HG02885 (cell line): ENCODE results near the gene CYP2W1.

Experiments used
- ATAC-seq: cut with Tn5 transposase; IDR thresholded peaks from one replicate; pipeline ENCODE4 v1.9.1; 2021; ENCODE audit warnings: mild to moderate bottlenecking; ENCODE audit not compliant: unreplicated experiment, poor library complexity

Gene CYP2W1

GRCh38 chr7:978416-979091 lies 4.4 kb upstream of the CYP2W1 start:
- no peak for ATAC-seq

GRCh38 chr7:979151-979550 lies 3.8 kb upstream of the CYP2W1 start:
- ATAC-seq, result no peak

GRCh38 chr7:979886-980571 lies 3.0 kb upstream of the CYP2W1 start:
- no peak for ATAC-seq

GRCh38 chr7:981793-982510 lies 1.0 kb upstream of the CYP2W1 start:
- ATAC-seq, result no peak

GRCh38 chr7:982511-983003 lies 424 bp upstream of the CYP2W1 start:
- ATAC-seq, result no peak

- ATAC-seq, result no peak
These were observed 663 bp downstream of the CYP2W1 start for GRCh38 chr7:983616-984071.

GRCh38 chr7:984361-985126 lies 1.6 kb downstream of the CYP2W1 start:
- no peak for ATAC-seq

- ATAC-seq, result no peak
These were observed 2.1 kb downstream of the CYP2W1 start for GRCh38 chr7:985127-985416.

- ATAC-seq, result no peak
These were observed 3.1 kb downstream of the CYP2W1 start for GRCh38 chr7:985915-986741.

- ATAC-seq, result no peak
These were observed 4.1 kb downstream of the CYP2W1 start for GRCh38 chr7:986766-987751.

GRCh38 chr7:987909-988308 lies 4.9 kb downstream of the CYP2W1 start:
- ATAC-seq, result no peak

GRCh38 chr7:988426-988911 lies 5.5 kb downstream of the CYP2W1 start:
- no peak for ATAC-seq

- no peak for ATAC-seq
These were observed 6.1 kb downstream of the CYP2W1 start for GRCh38 chr7:988963-989529.

- no peak for ATAC-seq
These were observed 7.5 kb downstream of the CYP2W1 start for GRCh38 chr7:990352-990932.

- ATAC-seq, result no peak
These were observed 8.2 kb downstream of the CYP2W1 start for GRCh38 chr7:990933-991728.

GRCh38 chr7:991729-992656 lies 9.0 kb downstream of the CYP2W1 start:
- no peak for ATAC-seq
